GM21381 (cell line): ENCODE data around the gene PHC3.
"Not testable (repeated sequence)": the region's sequence is repeated elsewhere in the genome, so short reads cannot be mapped to it uniquely, and the experiment has no call there.

Source experiments
- ATAC-seq: cut with Tn5 transposase; IDR thresholded peaks from one replicate; pipeline ENCODE4 v1.9.1; 2021; ENCODE audit warnings: mild to moderate bottlenecking, moderate library complexity; ENCODE audit not compliant: unreplicated experiment

The PHC3 gene

DNA sequence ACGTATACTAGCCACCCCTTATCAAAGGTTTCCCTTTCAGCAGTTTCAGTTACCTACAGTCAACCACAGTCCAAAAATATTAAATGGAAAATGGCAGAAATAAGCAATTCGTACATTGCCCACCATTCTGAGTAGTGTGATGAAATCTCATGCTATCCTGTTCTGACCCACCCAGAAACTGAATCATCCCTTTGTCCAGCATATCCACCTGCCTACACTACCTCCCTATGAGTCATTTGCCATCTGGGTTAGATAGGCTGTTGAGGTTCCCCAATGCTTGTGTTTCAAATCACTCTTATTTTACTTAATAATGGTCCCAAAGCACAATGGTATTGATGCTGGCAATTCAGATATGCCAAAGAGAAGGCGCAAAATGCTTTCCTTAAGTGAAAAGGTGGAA lies 15.3 kb upstream of the PHC3 start:
- no peak for ATAC-seq

DNA sequence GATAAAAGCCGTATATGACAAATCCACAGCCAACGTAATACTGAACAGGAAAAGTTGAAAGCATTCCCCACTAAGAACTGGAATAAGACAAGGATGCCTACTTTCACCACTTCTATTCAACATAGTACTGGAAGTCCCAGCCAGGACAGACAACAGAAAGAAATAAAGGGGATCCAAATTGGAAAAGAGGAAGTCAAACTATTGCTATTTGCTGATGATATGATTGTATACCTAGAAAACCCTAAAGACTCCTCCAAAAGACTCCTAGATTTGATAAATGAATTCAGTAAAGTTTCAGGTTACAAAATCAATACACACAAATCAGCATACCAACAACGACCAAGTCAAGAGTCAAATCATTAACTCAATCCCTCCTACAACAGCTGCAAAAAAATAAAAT lies 14.2 kb upstream of the PHC3 start:
- ATAC-seq, result not testable (repeated sequence)

DNA sequence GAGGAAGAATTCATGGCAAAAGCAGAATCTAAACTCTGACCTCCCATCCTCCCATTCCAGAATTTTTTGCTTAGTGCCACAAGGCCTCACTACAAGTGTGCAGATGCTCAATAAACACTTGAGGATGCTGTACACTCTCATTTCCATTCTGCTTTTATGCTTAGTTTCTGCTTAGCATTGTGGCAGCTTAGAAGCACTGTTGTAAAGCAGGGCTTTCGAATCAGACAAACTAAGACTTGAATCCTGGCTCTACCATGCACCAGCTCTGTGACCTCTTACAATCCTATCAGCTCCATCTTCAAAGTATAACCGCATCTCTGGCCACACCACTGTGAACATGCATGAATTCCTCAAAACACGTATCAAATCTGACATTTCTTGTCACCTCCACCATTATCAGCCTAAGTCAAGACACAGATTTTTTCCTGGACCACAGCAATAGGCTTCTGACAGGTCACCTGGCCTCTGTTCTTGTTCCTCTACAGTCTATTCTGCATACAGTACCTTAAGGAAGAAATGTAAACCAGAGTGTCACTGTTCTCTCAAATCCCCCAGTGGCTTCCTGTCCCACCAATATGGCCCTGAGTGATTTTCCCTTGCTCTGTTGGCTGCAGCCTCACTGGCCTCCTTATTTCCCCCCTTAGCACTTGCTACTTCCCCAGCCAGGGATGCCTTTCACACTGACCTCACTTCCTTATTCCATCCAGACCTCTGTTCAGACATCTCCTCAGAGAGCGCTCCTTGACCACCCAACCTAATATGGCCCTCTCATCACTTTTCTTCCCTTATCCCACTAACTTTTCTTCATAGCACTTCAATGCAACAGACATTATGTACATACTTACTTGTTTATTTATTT lies 8.1 kb upstream of the PHC3 start:
- peak; percentile 27 for ATAC-seq

DNA sequence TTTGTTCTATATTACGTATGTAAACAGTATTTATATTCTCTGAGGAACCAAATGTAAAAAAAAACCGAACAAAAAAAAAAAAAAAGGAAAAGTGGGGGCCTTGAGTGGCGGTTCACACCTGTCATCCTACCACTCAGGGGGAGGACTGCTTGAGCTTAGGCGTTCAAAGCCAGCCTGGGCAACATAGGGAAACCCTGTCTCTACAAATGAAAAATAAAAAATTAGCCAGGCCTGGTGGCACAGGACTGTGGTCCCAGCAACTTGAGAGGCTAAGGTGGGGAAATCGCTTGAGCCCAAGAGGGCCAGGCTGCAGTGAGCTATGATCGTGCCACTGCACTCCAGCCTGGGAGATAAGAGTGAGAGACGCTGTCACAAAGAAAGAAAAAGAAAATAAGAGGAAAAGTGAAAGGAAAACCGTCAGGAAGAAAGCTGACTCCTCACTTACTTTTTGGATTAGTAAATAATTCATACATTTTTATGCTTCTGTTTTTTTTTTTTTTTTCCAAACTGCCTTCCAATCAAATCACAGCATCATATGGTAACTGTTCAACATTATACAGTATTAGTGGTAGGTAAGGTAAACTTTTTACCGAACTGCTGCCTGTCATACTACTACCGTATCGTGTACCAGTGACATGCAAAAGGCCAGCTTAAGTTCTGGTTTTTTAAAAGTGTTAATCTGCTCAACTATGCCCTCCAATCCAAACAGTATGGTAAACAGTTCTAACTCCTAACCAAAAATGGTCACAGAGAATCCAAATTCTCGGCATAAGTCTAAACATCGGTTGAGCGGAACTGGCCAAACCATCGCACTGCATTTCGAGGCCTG lies 1.2 kb downstream of the PHC3 start:
- ATAC-seq, result peak; percentile 20

DNA sequence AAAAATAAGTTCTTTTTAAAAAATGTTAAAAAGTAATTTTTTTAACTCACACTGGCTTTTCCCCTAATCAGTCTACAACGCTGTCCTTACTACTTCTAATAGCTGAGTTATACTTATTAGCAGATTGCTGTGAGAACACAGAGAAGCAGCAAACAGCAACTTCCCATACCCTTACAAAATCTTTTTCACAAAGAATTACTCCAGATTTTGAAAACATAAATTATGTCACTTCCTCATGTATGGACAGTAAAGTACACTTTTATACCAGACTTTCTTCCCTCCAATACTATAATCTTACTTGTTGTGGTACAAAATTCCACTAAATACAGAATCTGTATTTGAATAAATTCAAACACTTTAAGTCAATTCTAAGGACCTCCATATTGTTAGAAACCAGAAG lies 2.1 kb downstream of the PHC3 start:
- no peak for ATAC-seq

DNA sequence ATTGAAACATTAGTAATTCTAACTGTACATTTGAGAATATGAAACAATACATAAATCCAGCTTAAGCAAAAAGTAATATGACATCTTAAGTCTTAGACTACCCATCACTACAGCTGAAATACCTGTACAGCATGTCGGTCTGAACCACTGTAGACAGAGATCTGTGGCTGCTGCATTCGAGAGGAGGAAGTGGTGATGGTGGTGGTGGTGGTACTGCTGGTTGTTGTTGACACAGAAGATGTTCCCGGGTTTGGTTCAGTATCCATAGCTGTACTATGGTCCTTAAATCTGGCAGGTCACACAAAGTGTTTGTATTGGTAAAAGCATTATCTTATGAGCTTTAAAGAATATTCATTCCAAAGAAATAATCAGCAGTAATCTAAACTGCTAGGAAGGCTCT lies 2.9 kb downstream of the PHC3 start:
- peak; percentile 28 for ATAC-seq

DNA sequence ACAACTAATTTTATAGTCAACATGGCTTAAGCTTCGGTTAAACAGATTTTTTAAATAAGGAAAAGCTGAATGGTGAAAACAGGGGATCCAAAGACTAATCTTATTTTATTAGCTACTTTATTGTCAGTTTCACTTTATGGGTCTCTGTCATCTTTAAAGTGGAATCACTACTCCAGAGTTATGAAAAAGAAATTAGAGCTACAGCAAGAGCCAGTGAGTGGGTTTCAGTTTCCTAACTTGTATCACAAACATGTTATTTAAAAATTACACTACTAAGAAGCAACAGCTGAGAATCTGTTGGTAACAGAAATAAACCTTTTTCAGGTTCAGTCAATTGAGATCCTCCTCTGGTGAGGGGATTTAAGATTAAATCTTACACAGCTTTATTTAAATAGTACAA lies 10.0 kb downstream of the PHC3 start:
- ATAC-seq, result peak; percentile 89

DNA sequence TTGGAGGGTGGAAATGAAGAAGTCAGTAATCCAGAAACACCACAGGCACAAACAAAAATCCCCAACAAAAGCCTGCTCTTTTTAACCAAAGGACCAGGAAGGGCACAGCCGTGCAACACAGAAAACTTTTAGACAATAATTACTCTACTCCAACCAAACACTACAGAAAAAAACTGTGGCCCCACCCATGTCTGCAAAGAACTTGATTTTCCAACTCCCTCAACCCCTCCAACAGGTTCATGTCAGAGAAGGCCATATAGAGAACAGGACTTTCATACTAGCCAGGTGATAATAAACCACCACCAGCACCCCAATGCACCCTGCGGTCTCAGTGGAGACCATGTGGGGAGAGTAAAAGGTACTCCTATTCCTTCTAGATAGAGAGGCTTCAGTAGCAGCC lies 16.8 kb downstream of the PHC3 start:
- no peak for ATAC-seq

DNA sequence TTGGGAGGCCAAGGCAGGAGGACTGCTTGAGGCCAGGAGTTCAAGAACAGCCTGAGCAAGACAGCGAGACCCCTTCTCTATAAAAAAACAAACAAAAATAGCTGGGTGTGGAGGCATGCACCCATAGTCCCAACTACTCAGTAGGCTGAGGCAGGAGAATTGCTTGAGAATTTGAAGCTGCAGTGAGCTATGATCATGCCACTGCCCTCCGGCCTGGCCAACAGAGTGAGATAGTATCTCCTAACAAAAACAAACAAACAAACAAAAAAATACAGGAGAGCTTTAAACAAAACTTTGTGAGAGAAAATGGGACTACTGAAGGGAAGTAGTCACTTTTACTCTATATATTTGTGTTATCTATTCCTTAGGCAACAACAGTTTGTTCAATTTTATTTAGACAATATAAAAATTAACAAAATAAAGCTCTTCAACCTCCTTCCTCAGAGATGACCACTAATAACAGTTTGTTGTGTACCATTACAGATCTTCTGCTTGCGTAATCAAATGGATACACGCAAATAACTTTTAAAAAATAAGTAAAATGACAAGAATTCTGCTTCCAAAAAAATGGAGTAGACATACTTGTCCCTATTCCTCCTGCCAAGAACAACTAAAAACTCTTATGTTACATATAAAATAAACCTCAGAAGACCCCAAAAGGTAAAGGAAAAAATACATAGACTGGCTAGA lies 17.4 kb downstream of the PHC3 start:
- no peak for ATAC-seq

DNA sequence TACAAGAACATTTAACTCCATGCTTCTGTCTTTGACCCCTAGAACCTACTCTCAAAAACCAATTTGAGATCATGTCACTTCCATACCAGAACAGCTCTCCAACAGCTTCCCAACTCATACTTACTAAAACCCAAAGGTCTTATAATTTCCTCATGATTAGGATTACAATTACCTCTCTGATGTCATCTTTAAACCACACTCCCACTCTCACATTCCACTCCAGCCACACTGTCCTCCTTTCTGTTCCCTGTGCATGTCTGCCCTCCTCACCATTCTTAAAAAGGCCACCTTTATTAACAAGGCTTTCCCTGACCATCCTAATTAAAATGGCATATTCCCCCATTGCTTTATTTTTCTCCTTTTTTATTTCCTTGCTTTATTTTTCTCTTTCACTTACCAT lies 18.9 kb downstream of the PHC3 start:
- no peak for ATAC-seq

DNA sequence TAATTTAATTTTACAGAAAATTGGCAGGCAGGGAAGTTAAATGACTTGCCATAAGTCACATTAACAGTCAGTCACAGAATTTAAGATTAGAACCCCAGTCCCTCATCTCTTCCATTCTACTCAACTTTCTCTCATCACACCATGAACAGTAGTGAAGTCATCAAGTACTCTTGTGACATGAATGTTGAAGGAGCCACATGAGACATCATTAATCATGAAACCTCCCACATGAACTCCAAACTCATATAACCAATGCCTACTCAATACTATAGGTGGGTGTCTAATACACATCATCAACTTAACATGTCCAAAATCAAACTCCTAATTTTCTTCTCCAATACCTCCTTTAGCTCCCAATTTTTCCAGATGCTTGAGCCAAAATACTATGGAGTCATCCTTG lies 19.5 kb downstream of the PHC3 start:
- no peak for ATAC-seq

DNA sequence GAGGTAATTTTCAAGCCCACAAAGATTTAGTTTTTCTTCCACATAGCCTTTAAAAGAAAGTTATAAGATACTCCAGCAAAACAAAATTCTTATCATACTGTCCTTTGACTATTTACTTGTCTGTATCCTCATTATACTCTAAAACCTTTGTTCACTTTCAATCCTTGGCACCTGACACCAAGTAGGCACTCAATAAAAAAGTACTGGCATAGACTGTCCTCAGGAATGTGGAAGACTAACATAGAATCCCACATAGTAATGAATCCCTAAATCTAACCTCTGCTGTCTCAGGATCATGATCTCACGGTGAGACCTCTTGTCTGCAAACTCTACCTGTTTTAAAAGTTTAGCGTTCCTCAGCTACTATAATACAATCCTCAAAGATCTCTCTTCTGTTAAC lies 21.6 kb downstream of the PHC3 start:
- ATAC-seq, result no peak

DNA sequence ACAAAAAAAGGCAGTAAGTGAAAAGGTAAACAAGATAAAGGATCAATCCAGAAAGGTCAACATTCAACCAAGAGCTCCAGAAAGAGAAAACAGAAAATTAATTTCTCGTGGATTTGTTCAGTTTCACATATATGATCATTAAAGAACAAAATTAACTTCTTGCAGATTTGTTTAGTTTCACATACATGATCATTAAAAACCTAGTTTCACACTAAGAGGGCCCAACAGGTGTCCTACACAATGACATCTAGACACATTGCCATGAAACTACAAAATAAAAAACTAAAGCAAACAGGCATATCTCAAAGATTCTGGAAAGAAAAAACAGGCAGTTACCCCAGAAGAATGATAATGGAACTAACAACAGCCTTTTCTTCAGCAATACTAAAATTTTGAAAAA lies 22.1 kb downstream of the PHC3 start:
- ATAC-seq, result no peak

DNA sequence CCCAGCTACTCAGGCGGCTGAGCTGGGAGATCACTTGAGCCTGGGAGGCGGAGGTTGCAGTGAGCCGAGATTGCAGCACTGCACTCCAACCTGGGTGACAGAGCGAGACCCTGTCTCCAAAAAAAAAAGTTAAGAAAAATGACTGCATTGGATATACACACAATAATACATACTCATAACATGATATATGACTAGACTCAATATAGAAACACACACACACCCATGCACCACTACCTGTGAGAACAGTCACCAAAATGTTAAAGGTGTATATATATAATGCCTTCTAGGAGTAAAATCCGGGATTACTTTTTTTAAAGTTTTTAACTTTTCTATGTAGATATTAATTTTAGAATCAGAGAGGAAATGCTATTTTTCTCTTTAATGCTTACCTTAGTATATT lies 25.9 kb downstream of the PHC3 start:
- no peak for ATAC-seq

DNA sequence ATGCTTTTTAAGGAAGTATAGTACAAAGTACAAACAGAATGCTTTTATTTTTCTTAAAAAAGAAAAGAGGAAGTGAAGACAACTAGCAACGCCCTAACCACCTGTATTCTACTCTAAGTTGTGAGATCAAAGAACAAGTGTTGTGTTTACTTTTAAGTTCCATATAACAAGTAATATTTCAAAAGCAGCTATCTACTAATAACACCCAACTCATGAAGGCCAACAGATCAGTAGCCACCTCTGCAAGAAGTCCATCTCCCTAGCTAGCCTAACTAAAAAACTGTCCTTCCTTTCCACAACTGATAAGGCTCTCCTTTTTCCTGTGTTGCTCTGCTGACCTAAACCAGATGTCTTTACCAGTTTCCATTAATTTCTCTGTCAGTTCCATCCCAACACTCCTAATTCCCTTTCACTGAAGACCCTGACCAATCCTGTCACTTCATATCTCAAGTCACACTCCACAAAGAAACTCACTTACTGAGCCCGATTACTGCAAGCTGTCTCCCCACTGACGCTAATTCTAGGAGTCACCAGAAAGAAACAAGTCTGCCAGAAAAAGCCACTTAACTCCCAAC lies 26.9 kb downstream of the PHC3 start:
- ATAC-seq, result peak; percentile 89

DNA sequence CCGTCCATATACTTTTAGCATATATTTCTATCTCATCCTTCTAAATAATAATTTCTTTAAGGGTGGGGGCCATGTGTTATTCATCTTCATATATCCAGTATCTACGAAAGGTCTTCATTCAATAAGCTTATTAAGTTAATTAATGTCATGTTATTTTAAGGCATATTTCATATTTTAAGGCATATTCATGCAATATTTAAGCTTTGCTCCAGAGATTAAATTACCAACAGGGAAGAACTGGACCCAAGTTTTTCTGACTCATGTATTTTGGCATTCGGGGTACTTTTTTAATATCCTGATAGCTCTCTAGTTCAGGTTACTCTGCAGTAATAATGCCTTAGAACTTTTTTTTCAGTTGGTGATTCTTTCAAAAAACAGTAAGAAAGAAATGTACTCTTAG lies 27.4 kb downstream of the PHC3 start:
- ATAC-seq, result peak; percentile 2

DNA sequence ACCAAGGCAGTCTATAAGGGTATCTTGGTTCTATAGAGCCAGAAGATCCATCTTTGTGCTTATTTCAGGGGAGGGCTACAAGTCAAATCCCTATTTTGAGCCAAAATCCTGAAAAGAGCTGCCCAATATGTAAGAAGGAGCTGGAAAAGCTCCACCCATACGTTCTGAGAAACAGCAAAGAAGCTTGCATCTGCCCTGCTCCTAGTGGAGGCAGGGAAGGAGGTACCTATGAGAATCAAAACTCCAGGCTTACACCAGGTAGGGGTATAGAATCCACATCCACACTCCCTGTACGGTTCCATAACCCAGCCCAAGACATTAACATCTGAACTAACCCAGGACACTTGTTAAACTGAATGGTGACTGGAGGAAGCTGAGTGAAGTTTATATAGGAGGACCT lies 30.0 kb downstream of the PHC3 start:
- ATAC-seq, result no peak

DNA sequence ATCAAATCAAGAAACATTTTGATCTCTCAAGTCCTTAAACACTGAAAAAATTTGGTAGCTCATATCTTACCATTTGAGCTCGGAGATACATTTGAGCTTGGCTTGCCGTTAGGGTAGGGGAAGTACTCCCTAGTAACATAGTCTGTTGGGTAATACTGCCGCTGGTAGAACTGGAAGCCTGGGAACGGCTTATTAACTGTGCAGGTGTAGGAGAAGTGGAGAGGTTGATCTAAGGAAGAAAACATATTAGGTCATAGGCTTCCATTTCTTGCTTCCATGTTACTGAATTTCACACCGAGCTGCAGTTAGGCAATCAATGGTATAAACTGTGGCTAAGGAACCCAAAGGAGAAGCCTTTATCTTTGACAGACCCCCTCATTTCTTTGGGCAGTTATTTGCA lies 32.5 kb downstream of the PHC3 start:
- ATAC-seq, result no peak

DNA sequence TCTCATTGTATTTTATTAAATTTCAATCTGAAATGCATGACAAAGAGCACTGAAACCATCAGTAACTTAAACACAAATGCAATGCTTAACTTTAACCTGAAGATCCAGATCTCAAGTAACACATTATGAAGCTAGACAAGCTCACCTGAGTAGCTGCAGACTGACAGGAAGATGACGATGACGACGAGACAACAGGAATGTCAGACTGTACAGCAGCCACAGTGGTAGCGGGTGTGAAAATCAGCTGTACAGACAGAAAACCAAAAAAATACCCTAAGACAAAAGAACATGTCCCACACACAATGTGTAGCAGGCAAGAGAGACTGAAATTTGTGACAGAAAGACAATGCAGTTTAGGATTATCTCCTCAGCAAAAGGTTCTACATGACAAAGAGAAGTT lies 36.3 kb downstream of the PHC3 start:
- ATAC-seq, result no peak

DNA sequence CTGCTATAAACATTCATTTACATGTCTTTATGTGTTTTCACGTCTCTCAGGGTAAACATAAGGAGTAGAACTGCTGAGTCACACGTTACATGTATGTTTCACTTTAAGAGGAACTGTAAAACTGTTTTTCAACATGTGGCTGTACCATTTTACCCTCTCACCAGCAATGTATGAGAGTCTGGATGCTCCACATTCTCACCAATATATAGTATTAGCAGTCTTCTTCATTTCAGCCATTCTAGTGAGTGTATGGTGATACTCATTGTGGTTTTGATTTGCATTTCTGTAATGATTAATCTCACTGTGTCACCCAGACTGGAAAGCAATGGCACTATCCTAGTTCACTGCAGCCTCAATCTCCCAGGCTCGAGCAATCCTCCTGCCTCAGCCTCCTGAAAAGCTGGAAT lies 37.1 kb downstream of the PHC3 start:
- ATAC-seq, result peak; percentile 94

DNA sequence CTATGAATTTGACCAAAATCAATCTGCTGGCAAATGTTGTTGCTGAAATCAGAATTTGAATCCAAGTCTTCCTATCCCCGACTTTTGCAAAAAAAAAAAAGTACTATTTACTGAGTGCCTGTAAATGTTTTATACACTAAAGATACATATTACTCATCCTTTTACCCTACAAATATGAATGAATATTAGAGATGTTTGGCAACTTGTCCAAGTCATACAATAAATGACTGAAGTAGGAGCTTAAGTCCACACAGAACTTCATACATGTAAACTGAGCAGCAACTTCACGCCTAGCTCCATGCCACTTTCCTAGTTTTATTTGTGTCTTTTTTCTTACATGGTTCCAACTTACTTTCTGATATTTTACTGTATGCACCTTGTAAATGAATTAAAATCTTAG lies 39.2 kb downstream of the PHC3 start:
- no peak for ATAC-seq
